Heart left ventricle (tissue), 16 donors: ENCODE measurements around the gene SFXN1. TPM values are rescaled to one million over a fixed set of nuclear protein-coding genes. Genes with fewer than 3 reads are reported as not detected.

Experiments used
- ATAC-seq, 4 donors: fragments of 200-7000 bp; cut with Tn5 transposase; one replicate each; pipeline ENCODE4 v1.9.1; 2020 to 2022; ENCODE audit warnings: moderate library complexity in 4 of 4, mild to moderate bottlenecking in 3 of 4, moderate number of reproducible peaks in 1 of 4
- DNase-seq, 5 donors: peaks; one replicate each; pipeline ENCODE4 v3.0.0-alpha.2; 2020
- H3K27ac ChIP-seq, 12 donors: fragments of 200-600 bp; sonication (generic) in 4 of 12; one replicate each; pipeline versions ENCODE4 v1.5.0 to v1.8.0; 2016 to 2022; ENCODE audit warnings: mild to moderate bottlenecking in 2 of 12
- H3K27me3 ChIP-seq, 9 donors: fragments of 200-600 bp; sonication (generic) in 2 of 9; one replicate each; pipeline versions ENCODE4 v1.5.1 to v1.8.0; 2016 to 2022; ENCODE audit warnings: mild to moderate bottlenecking in 3 of 9
- H3K36me3 ChIP-seq, 9 donors: fragments of 200-600 bp; sonication (generic) in 2 of 9; one replicate each; pipeline versions ENCODE4 v1.5.0 to v1.8.0; 2018 to 2022; ENCODE audit warnings: mild to moderate bottlenecking in 2 of 9
- H3K4me1 ChIP-seq, 12 donors: fragments of 200-600 bp; sonication (generic) in 4 of 12; one replicate each; pipeline versions ENCODE4 v1.5.0 to v1.8.0; 2016 to 2022; ENCODE audit warnings: mild to moderate bottlenecking in 3 of 12
- H3K4me3 ChIP-seq, 12 donors: fragments of 200-600 bp; sonication (generic) in 4 of 12; one replicate each; pipeline versions ENCODE4 v1.5.0 to v1.8.0; 2017 to 2022; ENCODE audit warnings: mild to moderate bottlenecking in 9 of 12, moderate library complexity in 4 of 12
- H3K9me3 ChIP-seq, 12 donors: fragments of 200-600 bp; sonication (generic) in 4 of 12; one replicate each; pipeline versions ENCODE4 v1.5.0 to v1.8.0; 2016 to 2022; ENCODE audit warnings: mild to moderate bottlenecking in 1 of 12
- POLR2A ChIP-seq, 2 donors: fragments of 450-650 bp; IDR thresholded peaks; one replicate each; pipeline ENCODE4 v1.6.1; 2017; ENCODE audit warnings: antibody characterized with exemption in 2 of 2, mild to moderate bottlenecking in 2 of 2, moderate library complexity in 2 of 2
- WGBS, 4 donors: extraction: QIAGEN DNeasy Blood & Tissue Kit in 2 of 4; methylation state at CpG; one replicate each; pipeline versions ENCODE4 v1.1.5 to v1.1.7; 2013 to 2018; 5-methylcytosine and 5-hydroxymethylcytosine counted together
- intact Hi-C, 10 donors: fragments of 100-400 bp; cut with DNase I; formaldehyde crosslinking; loops; one replicate each; pipeline versions ENCODE4 v1.11.1 to v1.14.2; 2022
- polyA plus RNA-seq, 2 donors: library from polyadenylated mRNA; stranded (reverse); fragments of 200-250 nt; gene quantifications; one replicate each; pipeline ENCODE4 v1.2.3, GENCODE V29; 2013
- total RNA-seq, 9 donors: library from RNA; depleted of rRNA in 2 of 9; stranded (reverse); fragments of >200 nt in 2 of 9; fragmentation: NEBNext Ultra II Directional in 3 of 9; extraction: Animal tissue kit (Norgen Biotek cat#: 25700) in 3 of 9; gene quantifications; one replicate each; pipeline versions ENCODE4 v1.1.0 to v1.2.4, GENCODE V29; 2016 to 2023
- TF ChIP-seq, protein P1 (sequence below), 12 donors: fragments of 200-600 bp; sonication (generic) in 4 of 12; IDR thresholded peaks; one replicate each; pipeline versions ENCODE4 v1.5.0 to v1.8.0; 2018 to 2022; ENCODE audit warnings: antibody characterized with exemption in 12 of 12, mild to moderate bottlenecking in 5 of 12
- donor health status: ischemic (EF 13 %, LVEDD 7.1; RV severe dilation, severe dysfunction).
- donor health status: healthy with polysubstance abuse.
- donor health status: DM: no; HTN: yes; CAD: no.
- donor health status: DM: no; HTN: no; CAD: no.
- donor health status: ischemic (EF 25% LVEDD 6.9; RV normal size, moderate dysfunction).
- donor health status: ischemic (EF 25% LVEDD 5.7; RV mildly dilated, moderate dysfunction).
- donor health status: healthy.
- donor health status: DM: yes; HTN: yes; CAD: no.
- donor health status: ischemic (EF 35%, LVEDD 5.7; RV mildly dilated, moderate dysfunction).
- donor health status: nonischemic (EF 11% LVEDD 7.7; RV severe dilation, severe dysfunction).
- donor health status: DM: yes; HTN: yes; CAD: no.
- donor health status: PGD.
- donor health status: ischemic (EF 29% LVEDD 5.4; RV normal size, mild dysfunction).
- donor health status: nonischemic (EF 23%, LVEDD 6.1; RV moderate dilation, normal function).

Gene SFXN1
- total and polyA plus RNA-seq, 11 donors: 13.8 to 42.9 (median 32.5) TPM

GRCh38 chr5:175438234-175438857 lies 40.0 kb upstream of the SFXN1 start:
- 67 to 89% (median 75%) methylated on average over 3 of the region's 3 CpGs for WGBS, 4 donors
- H3K36me3 ChIP-seq: no peaks in the 10 kb centered on the region

GRCh38 chr5:175443514-175444059 lies 34.8 kb upstream of the SFXN1 start:
- Histone ChIP-seq H3K4me1 (peaks cover 0 to 17% (median 4%) of the 10 kb centered on the region in 12 donors), H3K27me3 (peaks cover 22 to 90% (median 52%) of the 10 kb centered on the region in 9 donors), H3K9me3 (no peaks in the 10 kb centered on the region), H3K36me3 (no peaks in the 10 kb centered on the region), H3K27ac (no peak overlapping the region), H3K4me3 (peak overlapping the region in 8 of 12 donors; percentile 17 to 42 (median 36))
- ATAC-seq: no peak
- 3 to 8% (median 6%) methylated on average over 20 to 29 of the region's 29 CpGs for WGBS, 4 donors
- TF ChIP-seq POLR2A (IDR thresholded peaks at IDR 0.05): no peak
- TF ChIP-seq, protein P1, sequence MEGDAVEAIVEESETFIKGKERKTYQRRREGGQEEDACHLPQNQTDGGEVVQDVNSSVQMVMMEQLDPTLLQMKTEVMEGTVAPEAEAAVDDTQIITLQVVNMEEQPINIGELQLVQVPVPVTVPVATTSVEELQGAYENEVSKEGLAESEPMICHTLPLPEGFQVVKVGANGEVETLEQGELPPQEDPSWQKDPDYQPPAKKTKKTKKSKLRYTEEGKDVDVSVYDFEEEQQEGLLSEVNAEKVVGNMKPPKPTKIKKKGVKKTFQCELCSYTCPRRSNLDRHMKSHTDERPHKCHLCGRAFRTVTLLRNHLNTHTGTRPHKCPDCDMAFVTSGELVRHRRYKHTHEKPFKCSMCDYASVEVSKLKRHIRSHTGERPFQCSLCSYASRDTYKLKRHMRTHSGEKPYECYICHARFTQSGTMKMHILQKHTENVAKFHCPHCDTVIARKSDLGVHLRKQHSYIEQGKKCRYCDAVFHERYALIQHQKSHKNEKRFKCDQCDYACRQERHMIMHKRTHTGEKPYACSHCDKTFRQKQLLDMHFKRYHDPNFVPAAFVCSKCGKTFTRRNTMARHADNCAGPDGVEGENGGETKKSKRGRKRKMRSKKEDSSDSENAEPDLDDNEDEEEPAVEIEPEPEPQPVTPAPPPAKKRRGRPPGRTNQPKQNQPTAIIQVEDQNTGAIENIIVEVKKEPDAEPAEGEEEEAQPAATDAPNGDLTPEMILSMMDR (IDR thresholded peaks at IDR 0.05): no peak
- DNase-seq: no peak
- intact Hi-C loops: loop anchor here in 8 of 10 donors (1.0 to 5.0 kb wide), 3 partner anchors 491 to 493 kb away; no protein-coding TSS in a partner anchor

More at GRCh38 chr5:175438234-175438857, 40.0 kb upstream of the SFXN1 start:
- Histone ChIP-seq H3K27me3 (peaks cover 2 to 63% (median 17%) of the 10 kb centered on the region in 9 donors), H3K4me3 (no peak overlapping the region), H3K4me1 (no peaks in the 10 kb centered on the region), H3K27ac (no peak overlapping the region), H3K9me3 (no peaks in the 10 kb centered on the region)
- TF ChIP-seq, protein P1 (IDR thresholded peaks at IDR 0.05): no peak
- no peak for TF ChIP-seq POLR2A (IDR thresholded peaks at IDR 0.05)
- no peak for ATAC-seq
- no peak for DNase-seq
- intact Hi-C loops: no loop called here

- H3K9me3 ChIP-seq: no peaks in the 10 kb centered on the region
- ATAC-seq (peak in 2 of 4 donors; percentile 79 to 81), DNase-seq (peak in 1 of 5 donors; percentile 32)
- H3K27ac ChIP-seq: no peak within 1 kb of the TSS
- H3K36me3 ChIP-seq: no peaks in the 10 kb centered on the region
- 0 to 2% (median 1%) methylated on average over 25 to 91 of the region's 91 CpGs for WGBS, 4 donors
- intact Hi-C loops: loop anchor here in 8 of 10 donors (1.0 to 5.0 kb wide), 3 partner anchors 492 to 493 kb away; no protein-coding TSS in a partner anchor
- peaks cover 22 to 90% (median 52%) of the 10 kb centered on the region in 9 donors for H3K27me3 ChIP-seq
- H3K4me1 ChIP-seq: peaks cover 0 to 17% (median 4%) of the 10 kb centered on the region in 12 donors
- TF ChIP-seq, protein P1 (IDR thresholded peaks at IDR 0.05): peak; percentile 38 to 77 (median 60)
- TF ChIP-seq POLR2A (IDR thresholded peaks at IDR 0.05): no peak
- peak within 1 kb of the TSS in 9 of 12 donors; percentile 15 to 42 (median 34) for H3K4me3 ChIP-seq
Observed at GRCh38 chr5:175444060-175444904, 34.1 kb upstream of the SFXN1 start, which contains the start of gene DRD1. TSS of gene DRD1 (minus strand) at chr5:175444182. CDS start at chr5:175443099, 1,083 bp downstream.
